KOPT-K1 (cell line): ENCODE data around the gene PPP1R12C.

Source experiments
- H3K27ac ChIP-seq: fragments of 200-600 bp; sonication (generic); 2 replicates; pipeline ENCODE4 v1.5.1; 2016; ENCODE audit warnings: antibody characterized with exemption, mild to moderate bottlenecking, low read depth, low read length; ENCODE audit not compliant: poor library complexity, severe bottlenecking
- H3K36me3 ChIP-seq: fragments of 200-600 bp; sonication (generic); 2 replicates; pipeline ENCODE4 v1.5.1; 2017; ENCODE audit warnings: antibody characterized with exemption, mild to moderate bottlenecking, low read length, moderate library complexity; ENCODE audit not compliant: insufficient read depth
- H3K9me3 ChIP-seq: fragments of 200-600 bp; sonication (generic); 2 replicates; pipeline ENCODE4 v1.5.1; 2017; ENCODE audit warnings: antibody characterized with exemption, low read length, mild to moderate bottlenecking; ENCODE audit not compliant: insufficient read depth, poor library complexity, severe bottlenecking

The PPP1R12C gene

DNA sequence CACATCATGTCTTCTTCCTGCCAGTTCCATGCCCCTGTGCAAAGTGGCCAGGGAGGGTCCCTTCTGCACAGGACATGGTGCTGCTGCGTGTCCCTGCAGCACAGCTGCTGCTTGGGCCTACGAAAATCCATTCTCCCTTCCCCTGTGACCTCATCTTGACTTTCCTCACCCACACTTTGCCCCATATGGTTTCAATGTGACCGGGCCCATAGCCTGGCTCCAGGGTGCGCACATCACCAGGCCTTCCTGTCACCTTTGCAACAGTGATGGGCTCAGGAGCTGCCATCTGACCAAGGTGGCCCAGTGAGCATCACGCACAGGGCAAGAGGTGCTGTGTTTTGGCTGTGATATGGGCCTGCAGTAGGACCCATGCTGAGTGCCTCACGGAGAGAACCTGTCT, 10.8 kb downstream of the PPP1R12C start:
- no peak overlapping the region for H3K27ac ChIP-seq
- H3K9me3 ChIP-seq = peaks cover 8% of the 10 kb centered on the region
- peaks cover 67% of the 10 kb centered on the region for H3K36me3 ChIP-seq

DNA sequence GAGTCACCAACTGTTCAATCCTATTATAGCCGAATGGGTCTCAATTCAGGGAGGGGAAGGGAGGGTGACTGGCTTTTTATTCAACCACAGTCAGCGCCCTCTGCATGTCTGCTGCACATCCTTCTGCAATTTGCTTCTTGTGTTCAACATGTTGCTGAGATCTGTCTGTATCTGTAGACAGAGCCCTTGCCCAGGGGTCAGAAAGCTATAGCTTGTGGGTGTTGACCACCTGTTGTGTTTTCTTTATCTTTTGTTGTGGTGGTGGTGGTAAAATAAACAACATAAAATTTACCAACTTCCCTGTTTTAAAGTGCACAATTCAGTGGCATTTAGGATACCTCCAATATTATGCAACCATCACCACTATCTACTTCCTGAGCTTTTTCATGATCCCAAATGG, 12.2 kb downstream of the PPP1R12C start:
- H3K36me3 ChIP-seq = peaks cover 61% of the 10 kb centered on the region
- no peak overlapping the region for H3K27ac ChIP-seq
- peaks cover 8% of the 10 kb centered on the region for H3K9me3 ChIP-seq

DNA sequence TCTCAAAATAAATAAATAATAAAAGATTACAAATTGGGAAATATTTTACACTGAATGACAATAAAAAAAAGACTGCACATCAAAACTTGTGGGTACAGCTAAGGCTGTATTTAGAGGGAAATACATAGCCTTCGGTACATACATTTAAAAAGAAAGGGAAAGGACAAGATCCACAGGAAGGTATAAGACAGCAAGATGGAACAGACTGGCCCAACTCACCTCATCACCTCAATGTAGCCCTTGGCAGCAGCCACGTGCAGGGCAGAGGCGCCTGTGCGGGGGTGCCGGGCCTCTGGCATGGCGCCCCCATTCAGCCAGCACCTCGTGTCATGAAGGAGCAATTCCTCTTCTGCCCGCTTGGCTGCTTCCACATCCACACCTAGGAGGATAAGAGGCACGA, 14.2 kb downstream of the PPP1R12C start:
- H3K36me3 ChIP-seq = peaks cover 62% of the 10 kb centered on the region
- no peak overlapping the region for H3K27ac ChIP-seq
- peaks cover 8% of the 10 kb centered on the region for H3K9me3 ChIP-seq

DNA sequence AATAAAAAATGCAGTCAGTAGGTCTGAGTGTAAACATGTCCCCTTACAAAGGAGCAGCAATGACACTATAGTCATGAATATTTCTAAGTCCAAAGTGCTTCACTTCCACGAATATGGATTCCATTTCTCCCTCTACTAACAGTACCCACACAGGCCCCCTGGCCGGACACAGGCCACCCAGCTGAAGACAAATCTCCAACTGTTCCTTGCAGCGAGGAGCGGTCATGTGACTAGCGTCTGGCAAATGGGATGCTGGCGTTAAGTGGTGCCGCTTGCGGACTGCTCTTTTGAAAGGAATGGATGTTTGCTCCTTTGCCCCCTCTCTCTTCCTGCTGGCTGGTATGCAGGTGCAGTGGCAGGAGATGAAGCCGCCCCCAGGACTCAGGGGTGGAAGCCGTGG, 16.2 kb downstream of the PPP1R12C start:
- Histone ChIP-seq H3K27ac (no peak overlapping the region), H3K36me3 (peaks cover 55% of the 10 kb centered on the region), H3K9me3 (peaks cover 8% of the 10 kb centered on the region)

DNA sequence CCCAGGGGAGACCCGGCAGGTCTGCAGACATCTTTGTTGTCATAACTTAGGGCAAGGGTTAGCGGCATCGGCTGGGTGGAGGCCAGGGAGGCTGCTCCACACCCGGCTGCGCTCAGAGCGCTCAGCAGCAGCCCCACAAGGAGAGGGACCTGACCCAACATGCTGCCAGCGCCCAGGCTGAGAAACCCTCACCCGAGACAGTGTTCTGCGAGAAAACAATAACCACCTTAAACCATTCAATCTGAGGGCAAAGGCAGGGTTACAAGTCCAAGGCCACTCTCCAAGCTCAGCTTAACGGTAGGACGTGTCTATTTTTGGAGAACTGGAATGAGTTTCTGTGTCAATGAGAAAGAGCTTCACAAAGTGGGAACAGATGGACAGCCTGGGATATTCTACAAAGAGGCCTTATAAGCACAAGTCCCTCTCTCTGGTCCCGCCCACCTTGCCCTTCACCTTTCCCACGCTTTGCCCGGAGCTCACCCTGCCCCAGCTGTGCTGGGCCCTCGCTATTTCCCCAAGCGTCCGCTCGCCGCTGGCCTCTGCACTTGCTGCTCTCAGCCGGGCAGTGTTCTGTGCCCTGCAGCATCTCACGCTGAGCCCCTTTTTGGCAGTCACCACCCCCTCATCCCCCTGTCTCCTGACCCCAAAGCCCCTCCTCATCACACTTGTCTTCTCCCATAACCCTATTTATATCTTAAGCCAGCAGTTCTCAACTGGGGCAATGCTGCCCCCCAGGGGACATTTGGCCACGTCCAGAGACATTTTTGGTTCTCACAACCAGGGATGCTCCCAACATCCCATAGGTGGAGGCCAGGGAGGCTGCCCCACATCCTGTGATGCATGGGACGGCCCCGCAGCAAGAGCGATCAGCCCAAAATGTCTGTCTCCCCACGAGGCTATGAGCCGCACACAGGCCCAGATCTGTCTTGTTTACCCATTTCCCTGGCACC, 17.6 kb downstream of the PPP1R12C start:
- peaks cover 61% of the 10 kb centered on the region for H3K36me3 ChIP-seq
- no peak overlapping the region for H3K27ac ChIP-seq
- peaks cover 8% of the 10 kb centered on the region for H3K9me3 ChIP-seq

DNA sequence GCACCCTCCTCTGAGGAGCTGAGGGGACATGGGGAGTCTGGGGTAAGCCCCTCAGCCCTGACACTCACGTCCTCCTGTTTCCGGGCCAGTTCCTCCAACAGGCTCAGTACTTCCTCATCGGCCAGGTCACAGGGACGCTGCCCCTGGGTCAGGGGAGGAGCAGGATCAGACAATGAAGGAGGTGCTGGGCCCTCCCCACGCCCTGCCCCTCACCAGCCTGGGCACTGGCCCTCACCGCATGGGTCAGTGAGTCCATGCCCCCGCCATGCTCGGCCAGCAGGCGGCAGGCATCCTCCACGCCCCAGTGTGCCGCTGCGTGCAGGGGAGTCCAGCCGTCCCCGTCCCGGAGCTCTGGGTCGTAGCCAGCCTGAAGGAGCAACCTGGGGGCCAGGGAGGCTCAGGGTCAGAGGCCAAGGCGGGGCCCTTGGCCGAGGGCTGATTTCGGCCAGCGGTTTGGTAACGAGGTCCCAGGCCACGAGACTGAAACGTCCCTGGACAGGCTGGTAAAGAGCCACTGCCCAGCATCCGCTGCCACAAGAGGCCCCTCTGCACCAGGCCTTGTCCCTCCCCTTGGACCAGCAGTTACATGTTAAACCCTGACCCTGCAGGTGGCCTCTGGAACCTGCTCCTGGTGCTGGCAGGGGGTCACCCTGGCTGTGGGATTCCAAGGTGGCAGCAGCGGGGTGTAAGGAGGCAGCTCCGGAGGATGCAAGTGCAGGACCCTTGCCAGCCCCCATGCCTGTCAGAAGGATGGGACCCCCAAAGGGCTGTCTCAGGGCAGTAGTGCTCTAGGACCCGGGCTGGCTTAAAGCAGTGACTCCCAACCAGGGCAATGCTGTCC, 18.5 kb downstream of the PPP1R12C start:
- H3K27ac ChIP-seq = no peak overlapping the region
- H3K36me3 ChIP-seq = peaks cover 69% of the 10 kb centered on the region
- H3K9me3 ChIP-seq = peaks cover 8% of the 10 kb centered on the region

DNA sequence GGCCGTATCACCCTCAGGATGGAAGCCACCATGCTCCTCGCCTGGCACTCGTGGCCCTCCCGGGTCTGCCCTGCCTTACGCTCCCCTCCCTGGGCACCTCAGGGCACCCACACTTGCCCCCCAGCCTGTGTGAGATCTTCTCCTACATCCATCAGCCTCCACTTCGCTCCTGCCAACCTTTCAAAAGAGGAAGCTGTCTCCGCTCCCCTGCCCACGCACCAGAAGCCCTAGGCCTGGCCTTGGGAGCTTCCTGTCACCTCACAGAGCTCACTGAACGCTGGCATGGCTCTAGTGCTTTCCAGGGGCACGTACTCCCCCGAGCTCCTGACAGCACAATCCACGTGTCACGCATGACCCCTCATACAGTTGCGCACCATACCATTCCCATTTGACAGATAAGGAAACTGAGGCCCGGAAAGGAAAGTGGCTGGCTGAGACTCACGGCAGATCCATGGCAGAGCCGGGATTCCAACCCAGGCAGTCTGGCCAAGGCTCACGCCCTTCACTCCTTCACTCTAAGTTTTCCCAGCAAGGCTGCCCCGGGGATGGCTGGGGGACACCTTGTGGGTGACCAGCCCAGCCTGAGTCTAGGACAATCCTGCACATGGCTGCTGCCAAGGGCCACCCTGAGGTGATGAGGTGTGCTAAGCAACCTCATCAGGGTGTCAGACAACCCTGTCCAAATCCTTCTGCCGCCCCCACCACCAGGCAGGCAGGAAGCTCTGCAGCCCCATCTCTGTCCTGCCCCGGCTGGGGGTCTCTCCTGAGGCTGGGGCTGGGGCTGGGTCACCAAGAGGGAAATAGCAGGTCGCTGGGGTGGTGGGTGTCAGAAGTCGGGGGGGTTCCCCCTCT, 19.3 kb downstream of the PPP1R12C start:
- no peak overlapping the region for H3K27ac ChIP-seq
- peaks cover 61% of the 10 kb centered on the region for H3K36me3 ChIP-seq
- peaks cover 3% of the 10 kb centered on the region for H3K9me3 ChIP-seq

DNA sequence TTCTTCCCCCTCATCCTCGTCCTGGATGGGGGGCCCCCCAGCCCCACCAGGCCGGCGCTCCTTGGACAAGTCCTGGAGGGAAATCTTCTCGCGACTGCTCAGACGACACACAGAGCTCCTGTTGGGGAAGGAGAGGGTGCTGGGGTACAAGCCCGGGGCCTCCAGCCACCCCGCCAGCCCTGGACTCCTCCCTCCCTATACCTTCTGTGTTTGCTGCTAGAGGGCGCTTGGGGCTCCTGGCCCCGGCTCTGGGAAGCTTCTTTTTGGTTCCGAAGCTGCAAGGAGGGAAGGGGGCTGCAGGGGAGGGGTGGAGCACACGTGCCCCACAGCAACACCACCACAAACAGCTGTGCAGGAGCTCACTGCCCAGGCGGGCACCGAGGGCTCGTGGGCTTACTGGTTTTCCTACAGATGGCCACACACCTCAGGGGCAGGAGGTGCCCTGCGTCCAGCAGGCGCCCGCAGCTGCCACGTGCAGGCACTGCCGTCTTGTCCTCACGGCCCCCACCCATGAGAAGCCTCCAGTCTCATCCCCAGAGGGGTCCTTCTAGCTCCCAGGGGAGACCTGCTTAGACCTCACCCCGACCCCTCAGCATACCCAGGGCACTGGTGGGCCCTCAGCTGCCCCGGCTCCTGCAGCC, 21.3 kb downstream of the PPP1R12C start:
- Histone ChIP-seq H3K27ac (no peak overlapping the region), H3K9me3 (no peaks in the 10 kb centered on the region), H3K36me3 (peaks cover 53% of the 10 kb centered on the region; the same call in 1 of the 2 replicates)

DNA sequence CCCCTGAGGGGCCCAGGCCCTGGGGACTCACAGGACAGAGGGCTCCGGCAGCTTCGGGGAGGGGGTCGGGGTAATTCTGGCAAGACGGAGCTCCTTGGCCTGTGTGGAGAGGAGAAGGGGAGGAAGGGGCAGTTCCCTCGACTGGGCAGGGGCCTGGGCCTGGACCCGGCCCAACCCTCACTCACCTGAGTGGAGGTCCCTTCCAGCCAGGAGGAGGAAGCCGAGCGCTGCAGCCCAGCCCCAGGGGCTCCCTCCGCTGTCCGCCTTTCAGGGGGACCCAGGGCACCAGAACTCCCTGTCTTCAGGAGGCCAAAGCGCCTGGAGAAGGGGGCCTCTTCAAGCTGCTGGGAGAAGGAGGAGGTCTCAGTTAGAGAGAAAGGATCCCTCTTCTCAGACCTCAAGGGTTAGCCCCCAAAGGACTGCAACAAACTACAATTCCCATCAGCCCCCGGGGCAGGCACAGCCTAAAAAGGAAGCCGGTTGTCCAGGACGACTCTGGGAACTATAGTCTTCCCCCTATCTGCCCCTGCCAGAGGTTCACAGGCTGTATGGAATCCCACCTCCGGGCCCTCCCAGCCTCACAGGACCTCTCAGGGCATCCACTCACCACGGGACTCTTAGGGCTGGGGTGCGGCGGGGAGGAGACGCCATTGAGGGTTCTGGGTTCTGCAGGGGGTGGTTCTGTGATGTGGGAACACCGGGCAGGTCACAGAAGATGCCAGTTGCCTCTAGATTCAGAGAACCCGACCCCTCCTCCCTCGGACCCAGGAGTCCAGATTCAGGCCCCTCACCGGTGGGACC, 22.0 kb downstream of the PPP1R12C start:
- Histone ChIP-seq H3K27ac (no peak overlapping the region), H3K36me3 (peaks cover 57% of the 10 kb centered on the region; the same call in 1 of the 2 replicates), H3K9me3 (no peaks in the 10 kb centered on the region)

DNA sequence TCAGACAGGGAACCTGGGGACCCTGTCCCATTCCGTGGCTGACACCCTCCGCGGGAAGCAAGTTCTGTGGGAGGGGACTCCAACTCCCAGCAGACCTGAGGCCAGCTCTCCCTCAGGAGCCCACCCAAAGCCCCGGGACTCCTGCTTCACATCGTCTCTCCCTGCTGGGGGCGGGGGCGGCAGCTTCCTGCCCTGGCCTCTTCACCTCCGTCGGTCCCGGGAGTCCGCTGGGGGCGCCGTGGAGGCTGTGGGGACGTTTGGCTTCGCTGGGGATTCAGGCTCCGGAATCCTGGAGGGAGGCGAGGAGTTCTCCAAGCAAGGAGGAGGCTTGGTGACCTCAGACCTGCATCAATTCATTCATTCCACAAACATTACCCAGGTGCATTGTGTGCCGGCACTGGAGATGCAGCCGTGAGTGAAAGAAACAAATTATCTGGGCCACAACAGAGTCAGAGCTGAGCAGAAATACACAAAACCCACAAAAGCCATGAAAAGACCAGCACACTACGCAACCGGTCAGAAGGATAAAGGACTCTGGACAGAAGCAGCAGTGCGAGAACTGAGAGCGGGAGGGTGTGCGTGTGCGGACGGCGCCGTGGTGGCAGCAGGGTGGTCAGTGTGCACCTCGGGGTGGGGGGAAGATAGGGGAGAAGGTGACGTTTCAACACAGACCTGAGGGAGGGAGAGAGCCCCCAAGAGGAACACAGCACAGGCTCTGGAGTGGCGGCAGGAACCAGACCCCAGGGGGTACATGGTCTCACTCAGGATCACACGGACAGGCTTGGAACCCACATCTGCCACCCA, 22.8 kb downstream of the PPP1R12C start:
- Histone ChIP-seq H3K36me3 (peaks cover 57% of the 10 kb centered on the region; the same call in 1 of the 2 replicates), H3K27ac (no peak overlapping the region), H3K9me3 (no peaks in the 10 kb centered on the region)

DNA sequence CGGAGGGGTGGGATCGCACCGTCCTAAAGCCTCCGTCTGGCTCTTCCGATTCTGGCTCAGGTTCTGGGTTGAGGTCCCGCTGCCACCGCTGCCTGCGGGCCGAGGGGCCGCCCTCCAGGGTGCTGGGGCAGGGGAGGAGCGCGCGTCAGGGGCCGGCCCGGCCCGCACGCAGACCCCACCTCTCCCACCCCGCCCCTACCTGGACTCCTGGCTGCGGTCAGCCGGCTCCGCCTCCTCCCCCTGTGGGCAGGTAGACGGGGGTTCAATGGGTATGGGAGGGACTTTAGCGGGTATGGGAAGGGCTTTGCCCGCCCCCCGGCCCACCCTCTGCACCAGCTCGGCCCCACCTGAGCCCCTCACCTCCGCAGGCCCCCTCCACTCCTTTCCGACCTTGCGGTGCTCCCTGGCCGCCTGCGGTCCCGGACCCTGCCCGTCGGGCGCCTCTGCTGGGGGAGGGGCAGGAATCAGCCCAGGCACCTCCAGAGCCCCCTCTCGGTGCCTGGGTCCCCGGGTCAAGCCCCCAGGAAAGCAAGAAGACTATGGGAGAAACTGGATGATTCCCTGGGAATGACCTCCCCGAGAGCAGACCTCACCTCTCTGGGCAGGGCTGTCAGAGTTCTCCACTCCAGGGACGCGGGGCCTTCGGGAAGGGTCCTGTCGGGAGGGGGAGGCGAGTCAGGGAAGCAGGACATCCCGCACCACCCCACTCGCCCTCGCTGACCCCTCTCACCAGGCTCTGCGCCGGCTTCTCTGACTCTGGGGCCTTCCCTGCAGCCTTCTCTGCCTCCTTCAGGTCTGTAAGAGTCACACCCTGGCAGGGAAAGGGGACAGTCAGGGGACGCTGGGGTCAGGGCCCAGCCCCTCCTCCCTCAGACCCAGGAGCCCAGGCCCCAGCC, 24.8 kb downstream of the PPP1R12C start:
- no peak overlapping the region for H3K27ac ChIP-seq

DNA sequence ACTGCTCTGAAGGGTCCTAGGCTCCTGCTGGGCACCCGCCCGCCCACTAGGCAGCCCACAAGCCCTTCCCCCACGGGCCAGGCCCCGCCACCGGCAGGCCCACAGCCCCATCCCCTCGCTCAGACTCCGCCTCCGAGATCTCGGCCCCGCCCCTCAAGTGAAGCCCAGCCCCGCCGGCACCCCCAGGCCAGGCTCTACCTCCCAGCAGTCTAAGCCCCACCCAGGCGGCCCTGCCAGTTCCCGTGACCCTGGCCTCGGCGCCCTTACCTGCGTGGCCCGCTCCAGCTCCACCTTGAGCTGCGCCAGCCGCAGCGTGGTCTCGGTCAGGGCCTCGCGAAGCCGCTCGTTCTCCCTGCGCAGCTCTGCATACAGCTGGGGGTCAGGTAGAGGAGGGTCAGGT, 25.5 kb downstream of the PPP1R12C start:
- Histone ChIP-seq H3K36me3 (peaks cover 53% of the 10 kb centered on the region; the same call in 1 of the 2 replicates), H3K9me3 (no peaks in the 10 kb centered on the region), H3K27ac (no peak overlapping the region)

More for the DNA sequence above, 24.8 kb downstream of the PPP1R12C start:
- Histone ChIP-seq H3K36me3 (peaks cover 48% of the 10 kb centered on the region; the same call in 1 of the 2 replicates), H3K9me3 (no peaks in the 10 kb centered on the region)
